Astrocyte (in vitro differentiated cells and primary cell): ENCODE data around the gene BMP7. TPM values are rescaled to one million over a fixed set of nuclear protein-coding genes. Genes with fewer than 3 reads are reported as not detected.

Source experiments
- DNase-seq: peaks from one replicate; pipeline ENCODE4 v3.0.0-alpha.2; 2010; ENCODE audit warnings: low read depth
- FAIRE-seq: peaks from 2 replicates; lab custom pipeline; 2011; peaks lifted over from hg19 to GRCh38; lab: Jason Lieb, UNC
- H2AFZ ChIP-seq: 2 replicates; pipeline ENCODE4 v1.6.0; 2012; ENCODE audit warnings: low read depth, low read length, inconsistent platforms
- H3K27ac ChIP-seq: 2 replicates; pipeline ENCODE4 v1.5.1; 2011; ENCODE audit warnings: low read depth, low read length, inconsistent platforms
- H3K27me3 ChIP-seq: 2 replicates; pipeline ENCODE4 v1.6.0; 2011; ENCODE audit warnings: low read length, inconsistent platforms; ENCODE audit not compliant: insufficient read depth
- H3K36me3 ChIP-seq: 2 replicates; pipeline ENCODE4 v1.5.1; 2011; ENCODE audit warnings: low read length, inconsistent platforms; ENCODE audit not compliant: insufficient read depth
- H3K4me1 ChIP-seq: 2 replicates; pipeline ENCODE4 v1.5.1; 2011; ENCODE audit warnings: low read length, inconsistent platforms; ENCODE audit not compliant: insufficient read depth
- H3K4me2 ChIP-seq: 2 replicates; pipeline ENCODE4 v1.6.0; 2012; ENCODE audit warnings: low read length, inconsistent platforms
- H3K4me3 ChIP-seq: 2 replicates; pipeline ENCODE4 v1.5.1; 2011; ENCODE audit warnings: low read depth, mild to moderate bottlenecking, low read length, inconsistent platforms; ENCODE audit not compliant: insufficient read depth
- H3K79me2 ChIP-seq: 2 replicates; pipeline ENCODE4 v1.6.0; 2012; ENCODE audit warnings: mild to moderate bottlenecking, low read length, inconsistent platforms; ENCODE audit not compliant: insufficient read depth
- H3K9ac ChIP-seq: 2 replicates; pipeline ENCODE4 v1.6.0; 2012; ENCODE audit warnings: mild to moderate bottlenecking, low read length, inconsistent platforms
- H3K9me3 ChIP-seq: 2 replicates; pipeline ENCODE4 v1.5.1; 2012; ENCODE audit warnings: low read depth, mild to moderate bottlenecking, low read length, inconsistent platforms; ENCODE audit not compliant: insufficient read depth
- H4K20me1 ChIP-seq: 2 replicates; pipeline ENCODE4 v1.6.0; 2012; ENCODE audit warnings: low read length, inconsistent platforms; ENCODE audit not compliant: insufficient read depth
- H3K27ac Mint-ChIP-seq: one replicate; pipeline ENCODE4 v1.8.0; 2021; ENCODE audit warnings: mild to moderate bottlenecking, mixed read lengths; ENCODE audit not compliant: unreplicated experiment
- H3K27me3 Mint-ChIP-seq: one replicate; pipeline ENCODE4 v1.8.0; 2021; ENCODE audit warnings: low read depth, mixed read lengths; ENCODE audit not compliant: unreplicated experiment
- H3K36me3 Mint-ChIP-seq: one replicate; pipeline ENCODE4 v1.8.0; 2021; ENCODE audit warnings: low read depth, mixed read lengths; ENCODE audit not compliant: unreplicated experiment
- H3K4me1 Mint-ChIP-seq: one replicate; pipeline ENCODE4 v1.8.0; 2021; ENCODE audit warnings: low read depth, mixed read lengths; ENCODE audit not compliant: unreplicated experiment
- H3K4me3 Mint-ChIP-seq: one replicate; pipeline ENCODE4 v1.8.0; 2021; ENCODE audit warnings: mild to moderate bottlenecking, moderate library complexity, mixed read lengths; ENCODE audit not compliant: unreplicated experiment
- H3K9me3 Mint-ChIP-seq: one replicate; pipeline ENCODE4 v1.8.0; 2021; ENCODE audit warnings: mild to moderate bottlenecking, mixed read lengths; ENCODE audit not compliant: unreplicated experiment
- EZH2 ChIP-seq: IDR thresholded peaks from 2 replicates; pipeline ENCODE4 v1.6.1; 2012; ENCODE audit warnings: mild to moderate bottlenecking, low read length, inconsistent platforms; ENCODE audit not compliant: insufficient read depth
- total RNA-seq: library from RNA; stranded (reverse); gene quantifications from 2 replicates; pipeline ENCODE4 v1.2.1, GENCODE V29; 2021
- TF ChIP-seq, protein P1 (sequence below): IDR thresholded peaks from 2 replicates; pipeline ENCODE4 v1.5.1; 2011; ENCODE audit warnings: low read depth, mild to moderate bottlenecking, inconsistent platforms, low read length, moderate library complexity; ENCODE audit not compliant: insufficient read depth

Gene BMP7
- total RNA-seq, 1 donor from 2014 or later = 15.3 TPM

DNA sequence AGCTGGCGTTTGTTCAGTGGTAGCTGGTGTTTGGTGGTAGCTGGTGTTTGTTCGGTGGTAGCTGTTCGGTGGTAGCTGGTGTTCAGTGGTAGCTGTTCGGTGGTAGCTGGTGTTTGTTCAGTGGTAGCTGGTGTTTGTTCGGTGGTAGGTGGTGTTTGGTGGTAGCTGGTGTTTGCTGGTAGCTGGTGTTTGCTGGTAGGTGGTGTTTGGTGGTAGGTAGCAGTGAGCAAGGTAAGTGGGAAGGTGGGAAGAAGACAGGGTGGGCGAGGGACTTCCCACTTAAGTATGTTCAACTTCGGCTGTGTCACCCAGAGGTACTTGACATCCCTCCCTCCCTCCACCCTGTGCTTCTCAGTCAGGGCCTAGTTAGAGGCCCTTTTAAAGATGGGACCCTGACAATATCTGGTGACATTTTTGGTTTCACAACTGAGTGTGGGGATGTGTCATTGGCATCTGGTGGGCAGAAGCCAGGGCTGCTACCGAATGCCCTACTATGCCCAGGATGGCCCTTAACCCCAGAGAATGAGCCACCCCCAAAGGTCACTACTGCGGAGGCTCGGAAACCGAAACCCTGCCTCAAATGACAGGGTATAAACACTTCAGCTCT lies 47.3 kb downstream of the BMP7 start:
- DNase-seq = no peak
- H3K27ac Mint-ChIP-seq = no peak overlapping the region
- H3K9ac ChIP-seq = no peak overlapping the region
- no peaks in the 10 kb centered on the region for H3K36me3 ChIP-seq
- no peak overlapping the region for H3K4me2 ChIP-seq
- no peaks in the 10 kb centered on the region for H4K20me1 ChIP-seq
- H3K4me3 ChIP-seq = no peak overlapping the region
- peaks cover 25% of the 10 kb centered on the region for H3K27me3 Mint-ChIP-seq
- no peaks in the 10 kb centered on the region for H3K4me1 ChIP-seq
- no peak for FAIRE-seq
- H3K9me3 ChIP-seq = no peaks in the 10 kb centered on the region
- no peaks in the 10 kb centered on the region for H3K79me2 ChIP-seq
- peaks cover 3% of the 10 kb centered on the region for H3K4me1 Mint-ChIP-seq
- H3K4me3 Mint-ChIP-seq = no peak overlapping the region
- TF ChIP-seq EZH2 = no peak
- TF ChIP-seq, protein P1, sequence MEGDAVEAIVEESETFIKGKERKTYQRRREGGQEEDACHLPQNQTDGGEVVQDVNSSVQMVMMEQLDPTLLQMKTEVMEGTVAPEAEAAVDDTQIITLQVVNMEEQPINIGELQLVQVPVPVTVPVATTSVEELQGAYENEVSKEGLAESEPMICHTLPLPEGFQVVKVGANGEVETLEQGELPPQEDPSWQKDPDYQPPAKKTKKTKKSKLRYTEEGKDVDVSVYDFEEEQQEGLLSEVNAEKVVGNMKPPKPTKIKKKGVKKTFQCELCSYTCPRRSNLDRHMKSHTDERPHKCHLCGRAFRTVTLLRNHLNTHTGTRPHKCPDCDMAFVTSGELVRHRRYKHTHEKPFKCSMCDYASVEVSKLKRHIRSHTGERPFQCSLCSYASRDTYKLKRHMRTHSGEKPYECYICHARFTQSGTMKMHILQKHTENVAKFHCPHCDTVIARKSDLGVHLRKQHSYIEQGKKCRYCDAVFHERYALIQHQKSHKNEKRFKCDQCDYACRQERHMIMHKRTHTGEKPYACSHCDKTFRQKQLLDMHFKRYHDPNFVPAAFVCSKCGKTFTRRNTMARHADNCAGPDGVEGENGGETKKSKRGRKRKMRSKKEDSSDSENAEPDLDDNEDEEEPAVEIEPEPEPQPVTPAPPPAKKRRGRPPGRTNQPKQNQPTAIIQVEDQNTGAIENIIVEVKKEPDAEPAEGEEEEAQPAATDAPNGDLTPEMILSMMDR = no peak
- peaks cover 12% of the 10 kb centered on the region for H3K27me3 ChIP-seq
- H3K9me3 Mint-ChIP-seq = no peaks in the 10 kb centered on the region
- H3K27ac ChIP-seq = no peak overlapping the region
- no peak overlapping the region for H2AFZ ChIP-seq
- no peaks in the 10 kb centered on the region for H3K36me3 Mint-ChIP-seq

DNA sequence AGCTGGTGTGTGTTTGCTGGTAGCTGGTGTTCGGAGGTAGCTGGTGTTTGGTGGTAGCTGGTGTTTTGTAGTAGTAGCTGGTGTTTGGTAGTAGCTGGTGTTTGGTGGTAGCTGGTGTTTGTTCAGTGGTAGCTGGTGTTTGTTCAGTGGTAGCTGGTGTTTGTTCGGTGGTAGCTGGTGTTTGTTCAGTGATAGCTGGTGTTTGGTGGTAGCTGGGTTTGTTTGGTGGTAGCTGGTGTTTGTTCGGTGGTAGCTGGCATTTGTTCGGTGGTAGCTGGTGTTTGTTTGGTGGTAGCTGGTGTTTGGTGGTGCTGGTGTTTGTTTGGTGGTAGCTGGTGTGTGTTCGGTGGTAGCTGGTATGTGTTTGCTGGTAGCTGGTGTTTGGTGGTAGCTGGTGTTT lies 48.0 kb downstream of the BMP7 start:
- Histone ChIP-seq H3K4me3 (no peak overlapping the region), H3K27ac (no peak overlapping the region), H4K20me1 (no peaks in the 10 kb centered on the region), H3K9me3 (no peaks in the 10 kb centered on the region), H3K9ac (no peak overlapping the region), H3K36me3 (no peaks in the 10 kb centered on the region), H3K79me2 (no peaks in the 10 kb centered on the region), H3K27me3 (peaks cover 12% of the 10 kb centered on the region), H3K4me2 (no peak overlapping the region), H3K4me1 (no peaks in the 10 kb centered on the region), H2AFZ (no peak overlapping the region)
- H3K27ac Mint-ChIP-seq = no peak overlapping the region
- DNase-seq (no peak), FAIRE-seq (no peak)
- peaks cover 3% of the 10 kb centered on the region for H3K4me1 Mint-ChIP-seq
- H3K36me3 Mint-ChIP-seq = no peaks in the 10 kb centered on the region
- peaks cover 18% of the 10 kb centered on the region for H3K27me3 Mint-ChIP-seq
- H3K4me3 Mint-ChIP-seq = no peak overlapping the region
- TF ChIP-seq EZH2 = no peak
- TF ChIP-seq, protein P1 = no peak
- H3K9me3 Mint-ChIP-seq = no peaks in the 10 kb centered on the region

DNA sequence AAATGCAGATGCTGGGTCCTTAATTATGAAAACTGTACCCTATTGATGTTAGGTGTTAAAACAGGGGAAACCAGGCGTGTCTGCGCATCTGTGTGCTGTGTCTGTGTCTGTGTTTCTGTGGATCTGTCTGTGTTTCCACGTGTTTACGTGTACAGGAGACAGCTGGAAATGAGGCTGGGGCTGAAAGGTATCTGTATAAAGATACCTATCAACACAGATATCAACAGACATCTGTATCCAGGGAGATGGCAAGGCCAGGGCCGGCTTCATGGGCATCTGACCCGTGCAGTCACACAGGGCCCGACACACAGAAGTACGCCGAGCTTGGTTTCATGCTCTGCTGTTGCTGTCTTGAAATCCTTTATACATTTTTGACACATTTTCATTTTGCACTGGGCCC lies 48.6 kb downstream of the BMP7 start:
- no peak overlapping the region for H2AFZ ChIP-seq
- H3K9ac ChIP-seq = no peak overlapping the region
- TF ChIP-seq EZH2 = no peak
- TF ChIP-seq, protein P1 = no peak
- no peak for FAIRE-seq
- peaks cover 12% of the 10 kb centered on the region for H3K27me3 ChIP-seq
- Mint-ChIP-seq H3K27ac (no peak overlapping the region), H3K9me3 (no peaks in the 10 kb centered on the region), H3K4me1 (peaks cover 10% of the 10 kb centered on the region), H3K36me3 (no peaks in the 10 kb centered on the region), H3K4me3 (no peak overlapping the region), H3K27me3 (peaks cover 15% of the 10 kb centered on the region)
- no peak overlapping the region for H3K4me2 ChIP-seq
- H3K4me1 ChIP-seq = peaks cover 4% of the 10 kb centered on the region
- no peaks in the 10 kb centered on the region for H3K79me2 ChIP-seq
- H3K4me3 ChIP-seq = no peak overlapping the region
- no peaks in the 10 kb centered on the region for H3K9me3 ChIP-seq
- DNase-seq = no peak
- no peak overlapping the region for H3K27ac ChIP-seq
- H3K36me3 ChIP-seq = no peaks in the 10 kb centered on the region
- no peaks in the 10 kb centered on the region for H4K20me1 ChIP-seq
